OCI-LY3 (cell line): ENCODE measurements around the gene FKTN.

Source experiments
- EZH2phosphoT487 ChIP-seq: fragments of 200-600 bp; shearing (Covaris generic); IDR thresholded peaks from 2 replicates; pipeline ENCODE4 v1.6.1; 2018; ENCODE audit warnings: antibody characterized with exemption, mixed run types, low read depth
- TF ChIP-seq, protein P1 (sequence below): fragments of 200-600, 300-600 bp; sonication (generic); IDR thresholded peaks from 2 replicates; pipeline ENCODE4 v1.5.1; 2014; ENCODE audit warnings: antibody characterized with exemption, low read length, low read depth

DNA sequence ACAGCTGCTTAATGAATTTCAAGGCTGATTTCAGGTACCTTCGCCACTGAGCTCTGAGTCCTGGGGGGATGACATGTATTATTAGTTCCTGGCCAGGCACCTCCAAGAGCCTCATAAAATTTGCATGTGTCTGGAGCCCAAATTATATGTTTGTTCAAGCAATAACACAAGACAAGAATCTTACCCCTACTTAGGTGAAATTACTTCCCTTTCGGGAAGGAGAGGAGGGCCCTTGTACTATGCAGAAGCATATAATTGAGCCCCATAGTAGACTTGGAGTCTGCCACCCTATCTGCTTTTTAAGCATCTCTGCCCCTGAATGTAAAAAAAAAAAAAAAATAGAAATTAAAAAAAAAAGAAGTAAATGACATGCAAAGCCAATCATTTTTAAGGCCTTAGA, 123.4 kb downstream of the FKTN start:
- TF ChIP-seq, protein P1, sequence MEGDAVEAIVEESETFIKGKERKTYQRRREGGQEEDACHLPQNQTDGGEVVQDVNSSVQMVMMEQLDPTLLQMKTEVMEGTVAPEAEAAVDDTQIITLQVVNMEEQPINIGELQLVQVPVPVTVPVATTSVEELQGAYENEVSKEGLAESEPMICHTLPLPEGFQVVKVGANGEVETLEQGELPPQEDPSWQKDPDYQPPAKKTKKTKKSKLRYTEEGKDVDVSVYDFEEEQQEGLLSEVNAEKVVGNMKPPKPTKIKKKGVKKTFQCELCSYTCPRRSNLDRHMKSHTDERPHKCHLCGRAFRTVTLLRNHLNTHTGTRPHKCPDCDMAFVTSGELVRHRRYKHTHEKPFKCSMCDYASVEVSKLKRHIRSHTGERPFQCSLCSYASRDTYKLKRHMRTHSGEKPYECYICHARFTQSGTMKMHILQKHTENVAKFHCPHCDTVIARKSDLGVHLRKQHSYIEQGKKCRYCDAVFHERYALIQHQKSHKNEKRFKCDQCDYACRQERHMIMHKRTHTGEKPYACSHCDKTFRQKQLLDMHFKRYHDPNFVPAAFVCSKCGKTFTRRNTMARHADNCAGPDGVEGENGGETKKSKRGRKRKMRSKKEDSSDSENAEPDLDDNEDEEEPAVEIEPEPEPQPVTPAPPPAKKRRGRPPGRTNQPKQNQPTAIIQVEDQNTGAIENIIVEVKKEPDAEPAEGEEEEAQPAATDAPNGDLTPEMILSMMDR = no peak
- TF ChIP-seq EZH2phosphoT487 = no peak
